Measurements from ENCODE around the gene OPCML. TPM values are rescaled to one million over a fixed set of nuclear protein-coding genes. Genes with fewer than 3 reads are reported as not detected.

The OPCML gene
- polyA plus RNA-seq, 10 donors = 0.84 to 2.8 (median 1.8) TPM

GRCh38 chr11:132751516-132752250, 780.6 kb downstream of the OPCML start:
- DNase-seq = no peak

GRCh38 chr11:132746305-132746704, 786.0 kb downstream of the OPCML start:
- DNase-seq = no peak

GRCh38 chr11:132745306-132745705, 787.0 kb downstream of the OPCML start:
- DNase-seq = no peak

GRCh38 chr11:132744771-132745170, 787.5 kb downstream of the OPCML start:
- DNase-seq = peak in 1 of 3 donors; percentile 70

GRCh38 chr11:132743601-132744000, 788.7 kb downstream of the OPCML start:
- DNase-seq = no peak

- no peak for DNase-seq
Observed at GRCh38 chr11:132742929-132743328, 789.4 kb downstream of the OPCML start.

- peak in 1 of 3 donors; percentile 96 for DNase-seq
Observed at GRCh38 chr11:132734217-132734616, 798.1 kb downstream of the OPCML start.

GRCh38 chr11:132728026-132728425, 804.3 kb downstream of the OPCML start:
- DNase-seq = no peak

GRCh38 chr11:132721526-132721925, 810.8 kb downstream of the OPCML start:
- DNase-seq = no peak

- DNase-seq = no peak
Observed at GRCh38 chr11:132719684-132720083, 812.6 kb downstream of the OPCML start.

GRCh38 chr11:132718711-132719671, 813.3 kb downstream of the OPCML start:
- peak in 2 of 3 donors; percentile 13 to 24 for DNase-seq

GRCh38 chr11:132717824-132718223, 814.5 kb downstream of the OPCML start:
- no peak for DNase-seq

GRCh38 chr11:132716037-132716436, 816.3 kb downstream of the OPCML start:
- DNase-seq = no peak

GRCh38 chr11:132714859-132715440, 817.4 kb downstream of the OPCML start:
- DNase-seq = peak in 1 of 3 donors; percentile 25

- DNase-seq = no peak
Observed at GRCh38 chr11:132712466-132712865, 819.8 kb downstream of the OPCML start.

GRCh38 chr11:132704781-132705375, 827.4 kb downstream of the OPCML start:
- no peak for DNase-seq

- DNase-seq = no peak
Observed at GRCh38 chr11:132692891-132693290, 839.4 kb downstream of the OPCML start.

- DNase-seq = no peak
Observed at GRCh38 chr11:132691848-132692550, 840.3 kb downstream of the OPCML start.

- DNase-seq = peak; percentile 14 to 22 (median 18)
Observed at GRCh38 chr11:132686886-132687285, 845.4 kb downstream of the OPCML start.

GRCh38 chr11:132685174-132685611, 847.1 kb downstream of the OPCML start:
- DNase-seq = peak in 1 of 3 donors; percentile 84

GRCh38 chr11:132683602-132684001, 848.7 kb downstream of the OPCML start:
- no peak for DNase-seq
